ENCODE data around the gene GALNT18.

Gene GALNT18

GRCh38 chr11:11403763-11404725 is 217.8 kb downstream of the GALNT18 start:
- no peak overlapping the region for H3K4me3 Mint-ChIP-seq
- H3K9me3 Mint-ChIP-seq: no peaks in the 10 kb centered on the region
- no peak overlapping the region for H3K27ac Mint-ChIP-seq
- H3K36me3 Mint-ChIP-seq (ENCODE audit: low read depth): no peaks in the 10 kb centered on the region
- H3K27me3 Mint-ChIP-seq: peaks cover 18% of the 10 kb centered on the region
- no peak for DNase-seq
- H3K4me1 Mint-ChIP-seq (ENCODE audit: low read depth): no peaks in the 10 kb centered on the region

- no peak for DNase-seq
- no peaks in the 10 kb centered on the region for H3K4me1 Mint-ChIP-seq (ENCODE audit: low read depth)
- no peaks in the 10 kb centered on the region for H3K36me3 Mint-ChIP-seq (ENCODE audit: low read depth)
- H3K4me3 Mint-ChIP-seq: no peak overlapping the region
- H3K27ac Mint-ChIP-seq: no peak overlapping the region
- H3K9me3 Mint-ChIP-seq: no peaks in the 10 kb centered on the region
- H3K27me3 Mint-ChIP-seq: peaks cover 18% of the 10 kb centered on the region
Observed at GRCh38 chr11:11401960-11402535, 219.8 kb downstream of the GALNT18 start.

- H3K9me3 Mint-ChIP-seq: no peaks in the 10 kb centered on the region
- H3K27me3 Mint-ChIP-seq: peaks cover 15% of the 10 kb centered on the region
- H3K27ac Mint-ChIP-seq: no peak overlapping the region
- no peaks in the 10 kb centered on the region for H3K4me1 Mint-ChIP-seq (ENCODE audit: low read depth)
- H3K36me3 Mint-ChIP-seq (ENCODE audit: low read depth): no peaks in the 10 kb centered on the region
- H3K4me3 Mint-ChIP-seq: no peak overlapping the region
- no peak for DNase-seq
Observed at GRCh38 chr11:11400635-11401232, 221.1 kb downstream of the GALNT18 start.

- no peak for DNase-seq
- H3K9me3 Mint-ChIP-seq: no peaks in the 10 kb centered on the region
- H3K4me3 Mint-ChIP-seq: no peak overlapping the region
- H3K27ac Mint-ChIP-seq: no peak overlapping the region
- no peaks in the 10 kb centered on the region for H3K36me3 Mint-ChIP-seq (ENCODE audit: low read depth)
- no peaks in the 10 kb centered on the region for H3K4me1 Mint-ChIP-seq (ENCODE audit: low read depth)
- H3K27me3 Mint-ChIP-seq: peaks cover 11% of the 10 kb centered on the region
Observed at GRCh38 chr11:11400121-11400520, 221.7 kb downstream of the GALNT18 start.

GRCh38 chr11:11397781-11398180 is 224.0 kb downstream of the GALNT18 start:
- no peak overlapping the region for H3K4me3 Mint-ChIP-seq
- DNase-seq: no peak
- no peaks in the 10 kb centered on the region for H3K9me3 Mint-ChIP-seq
- no peaks in the 10 kb centered on the region for H3K36me3 Mint-ChIP-seq (ENCODE audit: low read depth)
- H3K27me3 Mint-ChIP-seq: peaks cover 5% of the 10 kb centered on the region
- no peaks in the 10 kb centered on the region for H3K4me1 Mint-ChIP-seq (ENCODE audit: low read depth)
- H3K27ac Mint-ChIP-seq: no peak overlapping the region

GRCh38 chr11:11397036-11397415 is 224.8 kb downstream of the GALNT18 start:
- no peak for DNase-seq
- Mint-ChIP-seq H3K4me1 (ENCODE audit: low read depth) (no peaks in the 10 kb centered on the region), H3K36me3 (ENCODE audit: low read depth) (no peaks in the 10 kb centered on the region)

GRCh38 chr11:11396301-11397035 is 225.3 kb downstream of the GALNT18 start:
- H3K4me1 Mint-ChIP-seq (ENCODE audit: low read depth): no peaks in the 10 kb centered on the region
- no peak overlapping the region for H3K27ac Mint-ChIP-seq
- no peak overlapping the region for H3K4me3 Mint-ChIP-seq
- no peak for DNase-seq
- no peaks in the 10 kb centered on the region for H3K9me3 Mint-ChIP-seq
- peaks cover 5% of the 10 kb centered on the region for H3K27me3 Mint-ChIP-seq
- H3K36me3 Mint-ChIP-seq (ENCODE audit: low read depth): no peaks in the 10 kb centered on the region

More at GRCh38 chr11:11397036-11397415, 224.8 kb downstream of the GALNT18 start:
- Mint-ChIP-seq H3K27me3 (peaks cover 5% of the 10 kb centered on the region), H3K4me3 (no peak overlapping the region), H3K9me3 (no peaks in the 10 kb centered on the region), H3K27ac (no peak overlapping the region)

GRCh38 chr11:11395126-11395525 is 226.7 kb downstream of the GALNT18 start:
- H3K36me3 Mint-ChIP-seq (ENCODE audit: low read depth): no peaks in the 10 kb centered on the region
- no peak overlapping the region for H3K4me3 Mint-ChIP-seq
- DNase-seq: no peak
- H3K27me3 Mint-ChIP-seq: peaks cover 5% of the 10 kb centered on the region
- no peak overlapping the region for H3K27ac Mint-ChIP-seq
- H3K4me1 Mint-ChIP-seq (ENCODE audit: low read depth): no peaks in the 10 kb centered on the region
- H3K9me3 Mint-ChIP-seq: no peaks in the 10 kb centered on the region

GRCh38 chr11:11394241-11394640 is 227.6 kb downstream of the GALNT18 start:
- Mint-ChIP-seq H3K4me1 (ENCODE audit: low read depth) (no peaks in the 10 kb centered on the region), H3K9me3 (no peaks in the 10 kb centered on the region), H3K36me3 (ENCODE audit: low read depth) (no peaks in the 10 kb centered on the region), H3K27ac (no peak overlapping the region), H3K27me3 (peaks cover 5% of the 10 kb centered on the region), H3K4me3 (no peak overlapping the region)
- no peak for DNase-seq

GRCh38 chr11:11391796-11392463 is 229.9 kb downstream of the GALNT18 start:
- H3K4me3 Mint-ChIP-seq: no peak overlapping the region
- DNase-seq: no peak
- no peaks in the 10 kb centered on the region for H3K4me1 Mint-ChIP-seq (ENCODE audit: low read depth)
- H3K36me3 Mint-ChIP-seq (ENCODE audit: low read depth): no peaks in the 10 kb centered on the region
- H3K27ac Mint-ChIP-seq: no peak overlapping the region
- H3K9me3 Mint-ChIP-seq: no peaks in the 10 kb centered on the region
- H3K27me3 Mint-ChIP-seq: peaks cover 5% of the 10 kb centered on the region

- no peak overlapping the region for H3K4me3 Mint-ChIP-seq
- no peak overlapping the region for H3K27ac Mint-ChIP-seq
- peaks cover 5% of the 10 kb centered on the region for H3K27me3 Mint-ChIP-seq
- H3K36me3 Mint-ChIP-seq (ENCODE audit: low read depth): no peaks in the 10 kb centered on the region
- no peaks in the 10 kb centered on the region for H3K9me3 Mint-ChIP-seq
- no peak for DNase-seq
- H3K4me1 Mint-ChIP-seq (ENCODE audit: low read depth): no peaks in the 10 kb centered on the region
Observed at GRCh38 chr11:11391169-11391568, 230.6 kb downstream of the GALNT18 start.

- no peak overlapping the region for H3K27ac Mint-ChIP-seq
- H3K36me3 Mint-ChIP-seq (ENCODE audit: low read depth): no peaks in the 10 kb centered on the region
- no peaks in the 10 kb centered on the region for H3K4me1 Mint-ChIP-seq (ENCODE audit: low read depth)
- no peak overlapping the region for H3K4me3 Mint-ChIP-seq
- no peaks in the 10 kb centered on the region for H3K9me3 Mint-ChIP-seq
- no peak for DNase-seq
- peaks cover 2% of the 10 kb centered on the region for H3K27me3 Mint-ChIP-seq
Observed at GRCh38 chr11:11390068-11390771, 231.6 kb downstream of the GALNT18 start.

- Mint-ChIP-seq H3K36me3 (ENCODE audit: low read depth) (no peaks in the 10 kb centered on the region), H3K27me3 (no peaks in the 10 kb centered on the region), H3K4me1 (ENCODE audit: low read depth) (no peaks in the 10 kb centered on the region), H3K9me3 (no peaks in the 10 kb centered on the region), H3K27ac (no peak overlapping the region), H3K4me3 (no peak overlapping the region)
- no peak for DNase-seq
Observed at GRCh38 chr11:11389238-11389637, 232.6 kb downstream of the GALNT18 start.
